GM23338 (cell line): ENCODE data around the gene SLC39A11.

ENCODE experiments used
- CREB1 ChIP-seq: fragments of 250-450 bp; sonication (Bioruptor Pico); IDR thresholded peaks from 2 replicates; pipeline ENCODE4 v1.5.0; 2020; ENCODE audit warnings: low read depth, mild to moderate bottlenecking, moderate library complexity
- CTCF ChIP-seq, 2 experiments: fragments of 200-600 bp in 1 of 2; sonication (generic) in 1 of 2; conservative IDR thresholded peaks; 2 replicates each; pipeline versions ENCODE4 v1.5.1 to v1.6.1; 2016 to 2017; ENCODE audit warnings: antibody characterized with exemption in 2 of 2, low read depth in 2 of 2, mild to moderate bottlenecking in 2 of 2, moderate library complexity in 1 of 2
- ETS1 ChIP-seq: IDR thresholded peaks from 2 replicates; pipeline ENCODE4 v1.6.1; 2016; ENCODE audit warnings: antibody characterized with exemption
- EZH2 ChIP-seq: fragments of 200-600 bp; sonication (generic); IDR thresholded peaks from one replicate; pipeline ENCODE4 v1.8.0; 2017; ENCODE audit warnings: antibody characterized with exemption, mild to moderate bottlenecking, low read depth; ENCODE audit not compliant: unreplicated experiment
- EZH2phosphoT487 ChIP-seq: fragments of 200-600 bp; sonication (generic); IDR thresholded peaks from one replicate; pipeline ENCODE4 v1.8.1; 2018; ENCODE audit warnings: antibody characterized with exemption; ENCODE audit not compliant: unreplicated experiment
- JUNB ChIP-seq: IDR thresholded peaks from one replicate; pipeline ENCODE4 v1.6.1; 2016; ENCODE audit warnings: antibody characterized with exemption; ENCODE audit not compliant: unreplicated experiment
- POLR2AphosphoS5 ChIP-seq: IDR thresholded peaks from 2 replicates; pipeline ENCODE4 v1.6.1; 2016; ENCODE audit warnings: antibody characterized with exemption, low read depth
- REST ChIP-seq: IDR thresholded peaks from one replicate; pipeline ENCODE4 v1.6.1; 2018; ENCODE audit warnings: antibody characterized with exemption; ENCODE audit not compliant: unreplicated experiment

DNA sequence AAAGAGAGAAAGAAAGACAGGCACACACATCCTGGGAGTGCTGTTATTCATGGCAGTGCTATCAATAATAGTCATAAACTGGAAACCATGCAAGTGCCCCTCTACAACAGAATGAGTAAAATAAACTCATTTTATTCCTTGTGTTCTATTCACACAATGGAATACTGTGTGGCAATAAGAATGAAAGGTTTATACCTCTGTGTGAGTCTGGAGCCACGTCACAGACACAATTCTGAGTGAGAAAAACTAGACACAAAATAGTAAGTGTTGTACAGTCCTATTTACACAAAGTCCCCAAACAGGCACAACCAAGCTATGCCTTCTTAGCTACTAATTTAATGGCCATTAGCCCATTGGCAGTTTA lies 429.7 kb downstream of the SLC39A11 start:
- TF ChIP-seq CTCF (conservative IDR thresholded peaks at IDR 0.05; ENCODE audit: low read depth in 2 of 2) (no peak), EZH2 (no peak), JUNB (no peak), REST (no peak), CREB1 (CRISPR knock-in tag) (no peak), POLR2AphosphoS5 (no peak), EZH2phosphoT487 (no peak), ETS1 (no peak)
